Mesendoderm (in vitro differentiated cells): ENCODE results near the gene ERLEC1.
"Not testable (repeated sequence)": the region's sequence is repeated elsewhere in the genome, so short reads cannot be mapped to it uniquely, and the experiment has no call there.

Experiments used
- DNase-seq: peaks from one replicate; pipeline ENCODE4 v3.0.0; 2013
- H2AK5ac ChIP-seq: 2 replicates; pipeline ENCODE4 v1.6.1; 2013; ENCODE audit warnings: low read length, inconsistent platforms
- H2BK120ac ChIP-seq: 2 replicates; pipeline ENCODE4 v1.6.1; 2013; ENCODE audit warnings: low read depth, mild to moderate bottlenecking, low read length, moderate library complexity, mixed read lengths
- H2BK15ac ChIP-seq: replicated peaks from 2 replicates; pipeline ENCODE4 v1.6.1; 2013; ENCODE audit warnings: low read depth, mild to moderate bottlenecking, moderate library complexity
- H2BK5ac ChIP-seq: 2 replicates; pipeline ENCODE4 v1.6.1; 2013; ENCODE audit warnings: low read length, inconsistent platforms
- H3K18ac ChIP-seq: 2 replicates; pipeline ENCODE4 v1.6.1; 2013; ENCODE audit warnings: mild to moderate bottlenecking, low read length, mixed read lengths
- H3K23ac ChIP-seq: one replicate; pipeline ENCODE4 v1.6.1; 2013; ENCODE audit warnings: low read length
- H3K27ac ChIP-seq: 2 replicates; pipeline ENCODE4 v1.5.1; 2013; ENCODE audit warnings: low read depth, mild to moderate bottlenecking, inconsistent platforms, low read length, moderate library complexity
- H3K27me3 ChIP-seq: 2 replicates; pipeline ENCODE4 v1.6.1; 2013; ENCODE audit warnings: low read length, control low read depth, mild to moderate bottlenecking, inconsistent platforms; ENCODE audit not compliant: insufficient read depth, poor library complexity
- H3K36me3 ChIP-seq: 2 replicates; pipeline ENCODE4 v1.6.1; 2013; ENCODE audit warnings: low read length, inconsistent platforms; ENCODE audit not compliant: control insufficient read depth, insufficient read depth
- H3K4ac ChIP-seq: one replicate; pipeline ENCODE4 v1.6.1; 2013; ENCODE audit warnings: low read depth, mild to moderate bottlenecking, low read length, moderate library complexity
- H3K4me1 ChIP-seq: 2 replicates; pipeline ENCODE4 v1.6.1; 2013; ENCODE audit warnings: low read depth, low read length, inconsistent platforms; ENCODE audit not compliant: control insufficient read depth
- H3K4me2 ChIP-seq: 2 replicates; pipeline ENCODE4 v1.6.1; 2013; ENCODE audit warnings: low read length
- H3K4me3 ChIP-seq: 2 replicates; pipeline ENCODE4 v1.5.1; 2013; ENCODE audit warnings: mild to moderate bottlenecking, low read length
- H3K56ac ChIP-seq: one replicate; pipeline ENCODE4 v1.6.1; 2013; ENCODE audit warnings: low read length
- H3K79me1 ChIP-seq: 2 replicates; pipeline ENCODE4 v1.6.1; 2013; ENCODE audit warnings: low read length, inconsistent platforms
- H3K79me2 ChIP-seq: 2 replicates; pipeline ENCODE4 v1.6.1; 2013; ENCODE audit warnings: mild to moderate bottlenecking, low read length; ENCODE audit not compliant: control insufficient read depth, insufficient read depth
- H3K9ac ChIP-seq: 2 replicates; pipeline ENCODE4 v1.6.1; 2013; ENCODE audit warnings: low read length, inconsistent platforms
- H4K5ac ChIP-seq: one replicate; pipeline ENCODE4 v1.6.1; 2013; ENCODE audit warnings: low read length
- H4K8ac ChIP-seq: one replicate; pipeline ENCODE4 v1.6.1; 2013; ENCODE audit warnings: low read depth, mild to moderate bottlenecking, control low read depth, low read length, moderate library complexity
- WGBS: extraction: QIAGEN DNeasy Blood & Tissue Kit; methylation state at CpG from one replicate; pipeline ENCODE4 v1.1.7; 2013; ENCODE audit warnings: low lambda C conversion rate, missing lambda C conversion rate; ENCODE audit not compliant: insufficient coverage; ENCODE audit errors: extremely low coverage; 5-methylcytosine and 5-hydroxymethylcytosine counted together

The ERLEC1 gene

DNA sequence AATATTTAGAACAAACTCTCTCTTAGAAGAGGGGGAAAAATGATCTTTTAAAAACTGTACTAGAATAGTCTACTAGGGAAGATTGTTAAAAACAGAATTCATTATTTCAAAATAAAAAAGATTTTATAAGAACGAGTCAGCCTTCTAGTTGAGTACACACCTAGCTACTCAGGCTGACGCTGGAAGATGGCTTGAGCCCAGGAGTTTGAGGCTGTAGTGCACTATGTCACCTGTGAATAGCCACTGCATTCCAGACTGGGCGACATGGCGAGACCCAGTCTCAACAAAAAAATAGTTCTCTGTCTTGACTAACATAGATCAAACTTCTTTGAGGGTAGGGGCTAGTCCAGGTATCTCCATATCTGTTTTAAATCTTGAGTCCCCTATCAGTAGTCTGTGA, 33.9 kb downstream of the ERLEC1 start:
- Histone ChIP-seq H3K56ac (no peak overlapping the region), H2BK120ac (no peak overlapping the region), H3K27ac (no peak overlapping the region), H3K18ac (no peak overlapping the region), H3K23ac (no peak overlapping the region), H3K79me1 (no peaks in the 10 kb centered on the region), H2BK15ac (no peak overlapping the region), H4K5ac (no peak overlapping the region), H4K8ac (no peak overlapping the region), H3K4me1 (no peaks in the 10 kb centered on the region), H2AK5ac (no peak overlapping the region), H3K79me2 (no peaks in the 10 kb centered on the region), H2BK5ac (no peak overlapping the region), H3K4ac (no peak overlapping the region), H3K4me2 (no peak overlapping the region), H3K9ac (no peak overlapping the region), H3K36me3 (no peaks in the 10 kb centered on the region), H3K27me3 (no peaks in the 10 kb centered on the region), H3K4me3 (no peak overlapping the region)
- DNase-seq: no peak
- WGBS: no CpG with 5 or more reads among the region's 4 CpGs

DNA sequence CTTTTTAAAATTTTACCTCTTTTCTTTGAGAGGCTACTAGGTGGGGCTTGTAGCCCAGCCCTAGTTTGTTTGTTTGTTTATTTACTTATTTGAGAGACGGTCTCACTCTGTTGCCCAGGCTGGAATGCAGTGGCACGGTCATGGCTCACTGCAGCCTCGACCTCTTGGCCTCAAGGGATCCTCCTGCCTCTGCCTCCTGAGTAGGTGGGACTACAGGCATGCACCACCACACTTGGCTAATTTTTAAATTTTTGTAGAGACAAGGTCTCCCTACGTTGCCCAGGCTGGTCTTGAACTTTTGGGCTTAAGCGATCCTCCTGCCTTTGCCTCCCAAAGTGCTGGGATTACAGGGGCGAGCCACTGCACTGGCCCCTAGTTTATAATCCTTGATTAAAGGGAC, 35.0 kb downstream of the ERLEC1 start:
- Histone ChIP-seq H2BK5ac (no peak overlapping the region), H3K4me3 (no peak overlapping the region), H4K8ac (no peak overlapping the region), H4K5ac (no peak overlapping the region), H2AK5ac (no peak overlapping the region), H3K4me1 (no peaks in the 10 kb centered on the region), H2BK120ac (no peak overlapping the region), H3K4me2 (no peak overlapping the region), H3K18ac (no peak overlapping the region), H3K27ac (no peak overlapping the region), H3K79me1 (no peaks in the 10 kb centered on the region), H3K56ac (no peak overlapping the region), H3K4ac (no peak overlapping the region), H2BK15ac (no peak overlapping the region), H3K27me3 (no peaks in the 10 kb centered on the region), H3K79me2 (no peaks in the 10 kb centered on the region), H3K9ac (no peak overlapping the region), H3K23ac (no peak overlapping the region), H3K36me3 (no peaks in the 10 kb centered on the region)
- WGBS: no CpG with 5 or more reads among the region's 6 CpGs
- no peak for DNase-seq

DNA sequence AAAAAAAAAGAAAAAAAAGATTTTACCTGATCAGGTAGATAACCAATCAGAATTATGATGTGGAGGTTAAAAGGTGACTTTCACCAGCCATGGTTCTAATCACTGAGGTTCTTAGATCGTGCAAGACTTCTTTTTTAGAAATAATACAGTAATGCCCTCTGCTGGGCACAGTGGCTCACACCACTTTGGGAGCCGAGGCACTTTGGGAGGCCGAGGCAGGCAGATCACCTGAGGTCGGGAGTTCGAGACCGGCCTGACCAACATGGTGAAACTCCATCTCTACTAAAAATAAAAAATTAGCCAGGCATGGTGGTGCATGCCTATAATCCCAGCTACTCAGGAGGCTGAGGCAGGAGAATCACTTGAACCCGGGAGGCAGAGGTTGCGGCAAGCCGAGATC, 36.8 kb downstream of the ERLEC1 start:
- H3K27me3 ChIP-seq, H2BK120ac ChIP-seq, H3K18ac ChIP-seq, H2BK5ac ChIP-seq, H4K8ac ChIP-seq, H3K4me3 ChIP-seq, H3K23ac ChIP-seq, H3K56ac ChIP-seq, H3K36me3 ChIP-seq, H3K4me2 ChIP-seq, H3K4me1 ChIP-seq, H3K27ac ChIP-seq, H3K9ac ChIP-seq, H3K79me1 ChIP-seq, H3K4ac ChIP-seq, H2BK15ac ChIP-seq, H4K5ac ChIP-seq, H3K79me2 ChIP-seq, H2AK5ac ChIP-seq: not testable (repeated sequence)
- DNase-seq: peak; percentile 41
- no CpG with 5 or more reads among the region's 9 CpGs for WGBS

DNA sequence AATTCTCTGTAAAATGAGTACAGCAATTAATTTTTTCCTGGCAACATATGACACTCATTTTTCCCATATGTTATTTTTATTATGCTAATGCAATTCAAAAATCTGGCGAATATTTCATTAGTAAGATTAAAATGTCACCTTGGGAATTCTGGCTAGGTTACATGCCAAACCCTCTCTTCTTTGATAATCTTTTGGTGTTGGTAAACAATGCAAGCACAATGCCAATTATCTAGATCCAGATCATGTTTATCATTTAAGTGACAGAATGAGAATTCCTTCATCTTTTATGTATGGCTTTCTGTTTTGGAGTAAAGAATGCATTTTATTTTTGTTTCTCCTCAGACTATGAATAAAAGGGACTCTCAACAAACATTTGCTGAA, 39.2 kb downstream of the ERLEC1 start:
- Histone ChIP-seq H3K79me2 (no peaks in the 10 kb centered on the region), H3K23ac (no peak overlapping the region), H3K4me2 (no peak overlapping the region), H4K8ac (no peak overlapping the region), H3K9ac (no peak overlapping the region), H3K18ac (no peak overlapping the region), H3K4me1 (no peaks in the 10 kb centered on the region), H3K4me3 (no peak overlapping the region), H3K27ac (no peak overlapping the region), H3K36me3 (no peaks in the 10 kb centered on the region), H2BK120ac (no peak overlapping the region), H2BK15ac (no peak overlapping the region), H3K27me3 (no peaks in the 10 kb centered on the region), H2AK5ac (no peak overlapping the region), H4K5ac (no peak overlapping the region), H3K56ac (no peak overlapping the region), H3K4ac (no peak overlapping the region), H2BK5ac (no peak overlapping the region), H3K79me1 (no peaks in the 10 kb centered on the region)
- no peak for DNase-seq
- no CpG with 5 or more reads among the region's 1 CpG for WGBS

DNA sequence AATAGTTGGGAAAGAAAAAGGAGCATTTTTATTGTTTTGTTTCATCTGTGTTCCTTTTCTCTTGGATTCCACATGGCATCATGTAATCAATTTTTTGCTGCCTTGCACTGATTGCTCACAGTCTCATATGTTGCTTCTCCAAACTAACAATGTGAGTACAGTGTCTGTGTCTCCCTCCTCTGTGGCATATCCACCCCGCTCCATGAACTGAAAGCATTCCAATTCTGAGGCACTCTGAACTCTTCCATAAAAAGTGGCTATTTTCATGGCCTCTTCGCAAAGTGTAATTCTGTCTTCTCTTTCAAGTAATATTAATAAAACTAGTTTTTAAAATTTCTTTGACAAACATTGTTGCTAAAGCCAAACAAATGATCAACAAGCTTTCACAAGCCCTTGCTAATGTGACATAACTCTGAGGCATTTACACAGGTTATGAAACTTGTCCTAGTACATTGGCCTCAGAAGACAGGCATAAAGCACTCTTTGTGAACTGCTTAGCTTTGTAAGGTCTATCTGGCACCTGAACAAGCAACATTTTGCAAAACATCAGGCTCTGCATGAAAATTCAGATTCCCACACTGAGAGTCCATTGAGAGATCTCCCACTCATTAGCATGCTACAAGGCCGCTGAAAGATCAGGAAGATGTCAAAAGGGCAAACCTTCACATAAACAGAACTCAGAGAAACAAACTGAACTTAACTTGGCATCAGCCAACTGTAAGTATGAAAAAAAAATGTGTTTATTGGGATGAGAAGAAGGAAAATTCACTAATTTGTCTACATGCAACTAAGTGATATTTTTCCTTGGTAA, 39.9 kb downstream of the ERLEC1 start:
- no peaks in the 10 kb centered on the region for H3K4me1 ChIP-seq
- H3K4ac ChIP-seq: no peak overlapping the region
- no peak overlapping the region for H4K8ac ChIP-seq
- no CpG with 5 or more reads among the region's 3 CpGs for WGBS
- H3K9ac ChIP-seq: no peak overlapping the region
- no peak overlapping the region for H2BK5ac ChIP-seq
- no peak overlapping the region for H3K4me3 ChIP-seq
- H3K79me1 ChIP-seq: no peaks in the 10 kb centered on the region
- H3K79me2 ChIP-seq: no peaks in the 10 kb centered on the region
- H3K36me3 ChIP-seq: no peaks in the 10 kb centered on the region
- no peak overlapping the region for H3K23ac ChIP-seq
- no peak overlapping the region for H3K18ac ChIP-seq
- no peak overlapping the region for H3K4me2 ChIP-seq
- H2BK15ac ChIP-seq: no peak overlapping the region
- H3K56ac ChIP-seq: no peak overlapping the region
- H3K27ac ChIP-seq: no peak overlapping the region
- H3K27me3 ChIP-seq: no peaks in the 10 kb centered on the region
- H2BK120ac ChIP-seq: no peak overlapping the region
- H4K5ac ChIP-seq: no peak overlapping the region
- no peak overlapping the region for H2AK5ac ChIP-seq
- DNase-seq: no peak
